ENCODE measurements around the gene POU2AF1. TPM values are rescaled to one million over a fixed set of nuclear protein-coding genes. Genes with fewer than 3 reads are reported as not detected.

The POU2AF1 gene
- total and polyA plus RNA-seq, 2 of the 8 experiments (the other 6 are each of a cell fraction or from before 2014, with no cell fraction given) = not detected

GRCh38 chr11:111414936-111415335 lies 35.9 kb upstream of the POU2AF1 start (continued):
- TF ChIP-seq BCL11A (IDR thresholded peaks at IDR 0.05; ENCODE audit: low read depth in 2 of 2, low read length in 2 of 2) (no peak), CREB1 (IDR thresholded peaks at IDR 0.05) (no peak), ATF3 (IDR thresholded peaks at IDR 0.05; ENCODE audit: insufficient read depth, low read depth, low read length) (no peak)

All from H1 (cell line).